Spleen (tissue), 7 donors: ENCODE data around the gene IL12RB2.

Source experiments
- POLR2A ChIP-seq, 3 donors: fragments of 450-650 bp; IDR thresholded peaks; one replicate each; pipeline ENCODE4 v1.5.1; 2017; ENCODE audit warnings: antibody characterized with exemption in 3 of 3, mild to moderate bottlenecking in 1 of 3
- TF ChIP-seq, protein P1 (sequence below), 11 experiments: fragments of 200-600 bp in 7 of 11; fragments of 450-650 bp in 4 of 11; sonication (generic) in 4 of 11; IDR thresholded peaks in 8 of 11; conservative IDR thresholded peaks in 3 of 11; 1 replicate in 7 of 11; 2 replicates in 4 of 11; pipeline versions ENCODE4 v1.4.0 to v1.8.0; 2016 to 2021; ENCODE audit warnings: antibody characterized with exemption in 11 of 11, inconsistent platforms in 4 of 11, mild to moderate bottlenecking in 1 of 11
- donor health status: DM: no; HTN: no; CAD: no; lungs with moderate emphysema.
- donor health status: DM: no; HTN: no; CAD: no.
- donor health status: DM: no; HTN: no; CAD: no.

DNA sequence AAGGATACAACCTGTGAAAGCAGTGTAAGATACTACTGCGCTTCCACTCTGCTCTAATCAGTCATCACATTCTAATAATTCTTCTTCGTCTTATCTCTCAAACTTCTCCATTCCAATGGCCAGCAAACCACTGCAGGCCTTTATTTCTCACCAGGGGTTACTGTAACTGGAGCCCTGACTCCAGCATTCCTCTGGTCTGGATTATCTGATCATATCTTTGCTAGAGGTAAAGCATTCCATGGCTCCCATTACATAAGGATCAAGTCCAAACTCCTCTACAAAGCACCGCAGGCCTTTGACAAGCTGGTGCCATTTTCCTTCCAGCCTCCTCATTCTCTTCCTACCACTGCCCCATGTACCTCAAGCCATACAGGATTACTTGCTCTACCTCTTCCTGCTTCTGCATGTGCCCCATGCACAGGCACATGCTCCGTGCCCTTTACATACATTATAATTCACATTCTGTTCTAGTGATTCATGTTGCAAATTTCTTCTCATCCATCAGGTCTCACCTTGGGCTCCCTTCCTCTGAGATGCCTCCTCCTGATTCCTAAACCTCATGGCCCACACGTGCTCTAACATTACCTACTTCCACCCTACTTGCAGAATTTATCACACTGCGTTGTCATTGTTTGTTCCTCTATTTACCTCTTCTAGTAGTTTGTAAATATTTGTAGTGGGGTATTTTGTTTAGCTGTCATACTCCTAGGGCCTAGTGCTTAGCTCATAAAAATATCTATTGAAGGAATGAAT, 131.8 kb downstream of the IL12RB2 start:
- TF ChIP-seq, protein P1, sequence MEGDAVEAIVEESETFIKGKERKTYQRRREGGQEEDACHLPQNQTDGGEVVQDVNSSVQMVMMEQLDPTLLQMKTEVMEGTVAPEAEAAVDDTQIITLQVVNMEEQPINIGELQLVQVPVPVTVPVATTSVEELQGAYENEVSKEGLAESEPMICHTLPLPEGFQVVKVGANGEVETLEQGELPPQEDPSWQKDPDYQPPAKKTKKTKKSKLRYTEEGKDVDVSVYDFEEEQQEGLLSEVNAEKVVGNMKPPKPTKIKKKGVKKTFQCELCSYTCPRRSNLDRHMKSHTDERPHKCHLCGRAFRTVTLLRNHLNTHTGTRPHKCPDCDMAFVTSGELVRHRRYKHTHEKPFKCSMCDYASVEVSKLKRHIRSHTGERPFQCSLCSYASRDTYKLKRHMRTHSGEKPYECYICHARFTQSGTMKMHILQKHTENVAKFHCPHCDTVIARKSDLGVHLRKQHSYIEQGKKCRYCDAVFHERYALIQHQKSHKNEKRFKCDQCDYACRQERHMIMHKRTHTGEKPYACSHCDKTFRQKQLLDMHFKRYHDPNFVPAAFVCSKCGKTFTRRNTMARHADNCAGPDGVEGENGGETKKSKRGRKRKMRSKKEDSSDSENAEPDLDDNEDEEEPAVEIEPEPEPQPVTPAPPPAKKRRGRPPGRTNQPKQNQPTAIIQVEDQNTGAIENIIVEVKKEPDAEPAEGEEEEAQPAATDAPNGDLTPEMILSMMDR (IDR thresholded peaks at IDR 0.05 in 8 of 11, conservative IDR thresholded peaks at IDR 0.05 in 3 of 11) = no peak
- no peak for TF ChIP-seq POLR2A (IDR thresholded peaks at IDR 0.05)
